SK-N-SH (cell line): Measurements from ENCODE around the gene FBXO2. TPM values are rescaled to one million over a fixed set of nuclear protein-coding genes. Genes with fewer than 3 reads are reported as not detected.
A peak's percentile ranks its signal among the peaks of the same experiment; 100 is the strongest.

ENCODE experiments used
- CTCF ChIA-PET: fragments of 300-600, 350-600 bp; formaldehyde crosslinking; extraction: SDS; loops from one replicate; lab custom pipeline; 2021; lab: Yijun Ruan, JAX
- POLR2A ChIA-PET: fragments of 350-600 bp; sonication (Branson Sonifier 250); formaldehyde crosslinking; extraction: SDS; loops from one replicate; lab custom pipeline; 2020; ENCODE audit warnings: antibody characterized with exemption, inconsistent platforms; lab: Yijun Ruan, JAX
- DNase-seq: peaks from one replicate; pipeline ENCODE4 v3.0.0; 2012
- H2AFZ ChIP-seq: fragments of 200-600 bp; sonication (generic); 2 replicates; pipeline ENCODE4 v1.8.1; 2016; ENCODE audit warnings: antibody characterized with exemption, mild to moderate bottlenecking, low read depth
- H3F3A ChIP-seq: fragments of 200-600 bp; sonication (generic); replicated peaks from 2 replicates; pipeline ENCODE3; 2016; ENCODE audit warnings: antibody characterized with exemption, mild to moderate bottlenecking; ENCODE audit not compliant: insufficient read depth
- H3K27ac ChIP-seq, 2 experiments: fragments of 200-500 bp in 1 of 2; fragments of 200-600 bp in 1 of 2; sonication (Bioruptor generic) in 1 of 2; sonication (generic), shearing (Covaris generic) in 1 of 2; 2 replicates each; pipeline versions ENCODE4 v1.5.1 to v1.6.1; 2014 to 2016; ENCODE audit warnings: low read depth in 2 of 2, inconsistent platforms in 1 of 2, low read length in 1 of 2, mild to moderate bottlenecking in 1 of 2, mixed read lengths in 1 of 2
- H3K27me3 ChIP-seq: fragments of 200-600 bp; sonication (generic), shearing (Covaris generic); 2 replicates; pipeline ENCODE4 v1.6.1; 2016; ENCODE audit warnings: mixed run types; ENCODE audit not compliant: insufficient read depth
- H3K36me3 ChIP-seq, 2 experiments: fragments of 200-500 bp in 1 of 2; fragments of 200-600 bp in 1 of 2; sonication (Bioruptor generic) in 1 of 2; sonication (generic) in 1 of 2; replicated peaks in 1 of 2; 2 replicates each; pipeline versions ENCODE3 to v1.5.1; 2014 to 2016; ENCODE audit warnings: low read length in 1 of 2, mild to moderate bottlenecking in 1 of 2; ENCODE audit not compliant: insufficient read depth in 2 of 2, control insufficient read depth in 1 of 2
- H3K4me1 ChIP-seq, 2 experiments: fragments of 200-500 bp in 1 of 2; fragments of 200-600 bp in 1 of 2; sonication (Bioruptor generic) in 1 of 2; sonication (generic), shearing (Covaris generic) in 1 of 2; 2 replicates each; pipeline versions ENCODE4 v1.5.1 to v1.6.1; 2014 to 2016; ENCODE audit warnings: low read depth in 1 of 2, low read length in 1 of 2, mixed run types in 1 of 2; ENCODE audit not compliant: insufficient read depth in 2 of 2, control insufficient read depth in 1 of 2
- H3K4me2 ChIP-seq: fragments of 200-600 bp; sonication (generic), shearing (Covaris generic); 2 replicates; pipeline ENCODE4 v1.6.1; 2017; ENCODE audit warnings: mixed run types
- H3K4me3 ChIP-seq, 2 experiments: fragments of 200-500 bp in 1 of 2; fragments of 200-600 bp in 1 of 2; sonication (Bioruptor generic) in 1 of 2; sonication (generic), shearing (Covaris generic) in 1 of 2; 2 replicates each; pipeline versions ENCODE4 v1.5.1 to v1.8.1; 2014 to 2016; ENCODE audit warnings: low read depth in 2 of 2, inconsistent platforms in 1 of 2, low read length in 1 of 2, mild to moderate bottlenecking in 1 of 2, mixed read lengths in 1 of 2, moderate library complexity in 1 of 2
- H3K79me2 ChIP-seq: fragments of 200-600 bp; sonication (generic); 2 replicates; pipeline ENCODE4 v1.8.1; 2017; ENCODE audit warnings: mild to moderate bottlenecking; ENCODE audit not compliant: insufficient read depth
- H3K9ac ChIP-seq: fragments of 200-600 bp; sonication (generic); 2 replicates; pipeline ENCODE4 v1.6.1; 2017; ENCODE audit warnings: mixed run types
- H3K9me2 ChIP-seq: fragments of 200-600 bp; sonication (generic); 2 replicates; pipeline ENCODE4 v1.6.1; 2017; ENCODE audit warnings: mixed run types
- H3K9me3 ChIP-seq: fragments of 200-600 bp; sonication (generic); 2 replicates; pipeline ENCODE4 v1.6.1; 2017; ENCODE audit warnings: mixed run types, mild to moderate bottlenecking, moderate library complexity
- H4K20me1 ChIP-seq: fragments of 200-600 bp; sonication (generic); 2 replicates; pipeline ENCODE4 v1.6.1; 2017; ENCODE audit warnings: mild to moderate bottlenecking, mixed run types; ENCODE audit not compliant: insufficient read depth
- CHD2 ChIP-seq: fragments of 150-350 bp; IDR thresholded peaks from 2 replicates; pipeline ENCODE4 v1.6.1; 2018; ENCODE audit warnings: low read length; ENCODE audit not compliant: partially characterized antibody
- EP300 ChIP-seq, 2 experiments: IDR thresholded peaks; 2 replicates each; pipeline versions ENCODE4 v1.4.0 to v1.6.1; 2012; ENCODE audit warnings: borderline replicate concordance in 1 of 2, low read depth in 1 of 2, low read length in 1 of 2
- EZH2phosphoT487 ChIP-seq: fragments of 200-600 bp; sonication (generic); IDR thresholded peaks from 2 replicates; pipeline ENCODE4 v1.6.1; 2017; ENCODE audit warnings: low read depth, mixed run types, mild to moderate bottlenecking, antibody characterized with exemption, moderate library complexity, borderline replicate concordance
- FOSL2 ChIP-seq: IDR thresholded peaks from 2 replicates; pipeline ENCODE4 v1.4.0; 2012; ENCODE audit warnings: low read depth, mild to moderate bottlenecking, moderate library complexity, borderline replicate concordance
- IRF3 ChIP-seq: fragments of 150-350 bp; IDR thresholded peaks from 2 replicates; pipeline ENCODE4 v1.6.1; 2016; ENCODE audit warnings: mild to moderate bottlenecking, low read depth, low read length
- MXI1 ChIP-seq: IDR thresholded peaks from 2 replicates; pipeline ENCODE4 v1.6.1; 2012; ENCODE audit warnings: mild to moderate bottlenecking, low read depth, low read length, improper control_type of control experiment
- NFIC ChIP-seq: IDR thresholded peaks from 2 replicates; pipeline ENCODE4 v1.4.0; 2012; ENCODE audit warnings: borderline replicate concordance
- SIN3A ChIP-seq: IDR thresholded peaks from 2 replicates; pipeline ENCODE4 v1.6.1; 2012; ENCODE audit warnings: low read depth, mild to moderate bottlenecking, low read length, moderate library complexity, borderline replicate concordance
- TAF1 ChIP-seq: IDR thresholded peaks from 2 replicates; pipeline ENCODE4 v1.6.1; 2012; ENCODE audit warnings: low read depth, mild to moderate bottlenecking, low read length, moderate library complexity, borderline replicate concordance
- TEAD4 ChIP-seq: IDR thresholded peaks from 2 replicates; pipeline ENCODE4 v1.4.0; 2012; ENCODE audit warnings: mild to moderate bottlenecking, borderline replicate concordance; ENCODE audit not compliant: insufficient read depth
- WGBS: methylation state at CpG from one replicate; pipeline ENCODE4 v1.1.6; 2017; ENCODE audit warnings: low lambda C conversion rate; 5-methylcytosine and 5-hydroxymethylcytosine counted together
- polyA plus RNA-seq, 3 experiments: library from polyadenylated mRNA; depleted of rRNA; stranded (reverse); fragments of >200 nt; gene quantifications; 2 replicates each; pipeline ENCODE4 v1.2.3, GENCODE V29; 2012
- TF ChIP-seq, protein P1 (sequence below): IDR thresholded peaks from 2 replicates; pipeline ENCODE4 v1.4.0; 2012; ENCODE audit warnings: low read depth

The FBXO2 gene
- polyA plus RNA-seq, 1 of the 3 experiments (the other 2 are of a cell fraction): 21.7 TPM

- ChIA-PET POLR2A (no interaction called here), CTCF (interaction anchor here (1.6 kb wide), 1 partner anchor 12 kb away, joined by 4 read pairs; no protein-coding TSS in a partner anchor)
- Histone ChIP-seq H3K4me3 (no peak overlapping the region), H3K27me3 (no peaks in the 10 kb centered on the region), H3K9ac (no peak overlapping the region), H3K27ac (no peak overlapping the region), H3K9me2 (no peaks in the 10 kb centered on the region), H3K9me3 (no peaks in the 10 kb centered on the region), H3K79me2 (peaks cover 6% of the 10 kb centered on the region; the same call in 1 of the 2 replicates), H3K4me1 (peaks cover 0 to 15% of the 10 kb centered on the region in 2 experiments; a peak in 1 of 4 replicates), H3K4me2 (no peak overlapping the region), H3K36me3 (peaks cover 3 to 10% of the 10 kb centered on the region in 2 experiments), H3F3A (no peaks in the 10 kb centered on the region), H2AFZ (no peak overlapping the region), H4K20me1 (no peaks in the 10 kb centered on the region)
- no peak for TF ChIP-seq CHD2
- TF ChIP-seq FOSL2: no peak
- TF ChIP-seq NFIC: peak; percentile 58; the same call in 1 of the 2 replicates
- TF ChIP-seq, protein P1, sequence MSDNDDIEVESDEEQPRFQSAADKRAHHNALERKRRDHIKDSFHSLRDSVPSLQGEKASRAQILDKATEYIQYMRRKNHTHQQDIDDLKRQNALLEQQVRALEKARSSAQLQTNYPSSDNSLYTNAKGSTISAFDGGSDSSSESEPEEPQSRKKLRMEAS: no peak
- WGBS: 91% methylated on average over 6 of the region's 6 CpGs
- no peak for DNase-seq
Measured at GRCh38 chr1:11657654-11658053, 3.4 kb upstream of the FBXO2 start.

DNA sequence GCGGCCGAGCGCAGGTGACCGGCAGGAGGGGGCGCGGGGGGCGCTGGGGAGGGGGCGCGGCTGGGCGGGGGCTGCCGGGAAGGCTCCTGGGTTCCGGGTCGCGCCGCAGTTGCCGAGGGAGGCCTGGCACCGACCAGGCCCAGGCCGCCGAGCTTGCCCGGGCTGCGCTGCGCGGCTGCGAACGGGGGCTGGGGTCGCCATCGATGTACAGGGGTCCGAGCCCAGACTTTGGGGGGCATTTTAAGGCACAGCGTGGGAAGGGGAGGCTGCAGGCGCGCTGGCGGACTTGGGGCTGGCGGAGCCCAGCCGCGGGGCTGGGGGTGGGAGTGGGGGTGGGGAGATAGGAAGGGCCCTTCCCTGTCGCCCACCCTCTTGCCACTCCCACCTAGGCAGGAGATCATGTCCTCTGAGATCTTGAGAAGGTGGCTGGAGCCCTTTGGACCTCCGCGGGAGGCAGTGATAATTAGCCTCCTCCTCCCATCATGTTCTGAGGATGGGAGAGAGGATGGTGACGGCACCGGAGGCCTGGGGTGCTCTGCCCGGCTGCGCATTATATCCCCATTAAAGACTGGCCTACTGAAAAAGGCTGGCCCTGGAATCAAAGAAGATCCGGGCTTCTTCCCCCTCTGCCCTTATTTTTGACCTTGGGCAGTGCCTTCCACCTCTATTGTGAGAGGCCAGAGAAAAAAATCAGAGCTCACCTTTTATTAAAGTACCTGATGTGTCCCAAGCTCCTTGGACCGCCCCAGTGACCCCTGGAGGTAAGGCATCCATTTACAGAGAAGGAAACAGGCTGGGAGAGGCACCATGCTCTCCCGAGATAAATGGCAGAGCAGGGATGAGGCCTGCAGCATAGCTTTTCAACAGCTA, 945 bp upstream of the FBXO2 start:
- peaks cover 3 to 5% of the 10 kb centered on the region in 2 experiments for H3K36me3 ChIP-seq
- H3K4me3 ChIP-seq: peak overlapping the region; percentile 61 to 69
- H3F3A ChIP-seq: no peaks in the 10 kb centered on the region
- peak overlapping the region; percentile 96 for H3K4me2 ChIP-seq
- H3K9me3 ChIP-seq: no peaks in the 10 kb centered on the region
- ChIA-PET CTCF (interaction anchor here (0.7 to 4.6 kb wide), 7 partner anchors 9 to 618 kb away, joined by 3 to 54 read pairs (median 4); partner anchors contain the start of gene FBXO6), POLR2A (interaction anchor here (0.5 to 1.2 kb wide), 2 partner anchors 10 to 37 kb away, joined by 3 read pairs; partner anchors contain the start of gene DRAXIN)
- H3K9me2 ChIP-seq: no peaks in the 10 kb centered on the region
- no peak for TF ChIP-seq FOSL2
- no peak for TF ChIP-seq TAF1
- no peak for TF ChIP-seq TEAD4
- TF ChIP-seq MXI1: no peak
- TF ChIP-seq IRF3: no peak
- no peak for TF ChIP-seq SIN3A
- no peak for TF ChIP-seq EP300 (IDR thresholded peaks at IDR 0.05; ENCODE audit: borderline replicate concordance in 1 of 2, low read depth in 1 of 2, low read length in 1 of 2)
- TF ChIP-seq EZH2phosphoT487: no peak
- WGBS: 36% methylated on average over 12 of the region's 45 CpGs
- 0 out of 2 replicates have a peak overlapping the region, but pooled peaks have one; percentile 35 for H2AFZ ChIP-seq
- DNase-seq: no peak
- H4K20me1 ChIP-seq: no peaks in the 10 kb centered on the region
- H3K4me1 ChIP-seq: peaks cover 0 to 24% of the 10 kb centered on the region in 2 experiments; a peak in 1 of 4 replicates
- H3K79me2 ChIP-seq: peaks cover 6% of the 10 kb centered on the region; the same call in 1 of the 2 replicates
- no peaks in the 10 kb centered on the region for H3K27me3 ChIP-seq
- H3K9ac ChIP-seq: peak overlapping the region; percentile 55
- H3K27ac ChIP-seq: peak overlapping the region in 1 of 2 experiments; percentile 23; a peak in 1 of 4 replicates
